GM21526 (cell line): ENCODE data around the gene LACTBL1.
"Not testable (repeated sequence)": the region's sequence is repeated elsewhere in the genome, so short reads cannot be mapped to it uniquely, and the experiment has no call there.

Experiments used
- ATAC-seq: cut with Tn5 transposase; IDR thresholded peaks from one replicate; pipeline ENCODE4 v1.9.1; 2021; ENCODE audit warnings: moderate library complexity; ENCODE audit not compliant: unreplicated experiment, low FRiP score

Gene LACTBL1

DNA sequence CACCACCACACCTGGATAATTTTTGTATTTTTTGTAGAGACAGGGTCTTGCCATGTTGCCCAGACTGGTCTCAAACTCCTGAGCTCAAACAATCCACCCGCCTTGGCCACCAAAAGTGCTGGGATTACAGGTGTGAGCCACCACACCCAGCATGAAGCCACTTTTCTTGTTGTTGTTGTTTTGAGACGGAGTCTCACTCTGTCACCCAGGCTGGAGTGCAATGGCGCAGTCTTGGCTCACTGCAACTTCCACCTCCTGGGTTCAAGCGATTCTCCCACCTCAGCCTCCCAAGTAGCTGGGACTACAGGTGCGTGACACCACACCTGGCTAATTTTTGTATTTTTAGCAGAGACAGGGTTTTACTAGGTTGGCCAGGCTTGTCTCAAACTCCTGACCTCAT is 27.5 kb downstream of the LACTBL1 start:
- ATAC-seq, result not testable (repeated sequence)

DNA sequence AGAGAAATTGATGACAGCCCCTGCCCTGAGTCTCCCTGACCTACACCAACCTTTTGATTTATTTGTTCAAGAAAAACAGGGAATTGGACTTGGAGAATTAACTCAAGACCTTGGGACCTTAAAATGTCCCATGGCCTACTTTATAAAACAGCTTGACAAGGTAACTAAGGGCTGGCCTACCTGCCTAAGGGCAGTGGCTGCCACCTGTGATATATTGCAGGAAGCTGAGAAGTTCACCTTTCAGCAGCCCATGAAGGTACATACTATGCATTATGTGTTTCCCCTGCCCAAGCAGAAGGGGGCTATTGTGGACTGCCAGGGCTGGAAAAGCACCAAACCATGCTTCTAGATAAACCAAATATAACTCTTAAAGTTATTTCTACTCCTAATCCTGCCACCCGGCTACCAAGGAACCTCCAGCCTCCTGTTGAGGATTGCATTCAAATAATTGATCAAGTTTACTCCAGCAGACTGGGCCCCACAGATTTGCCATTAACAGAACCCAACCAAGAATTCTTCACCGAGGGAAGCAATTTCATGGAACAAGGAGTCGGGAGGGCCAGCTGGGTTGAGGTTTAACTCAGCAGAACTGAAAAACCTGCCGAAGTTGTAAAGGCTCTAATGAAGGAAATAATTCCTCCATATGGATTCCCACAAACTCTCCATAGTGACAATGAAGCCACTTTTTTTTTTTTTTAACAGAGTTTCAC is 28.2 kb downstream of the LACTBL1 start:
- no peak for ATAC-seq

- no peak for ATAC-seq
These were observed 31.4 kb downstream of the LACTBL1 start for GRCh38 chr1:22941257-22941656.

DNA sequence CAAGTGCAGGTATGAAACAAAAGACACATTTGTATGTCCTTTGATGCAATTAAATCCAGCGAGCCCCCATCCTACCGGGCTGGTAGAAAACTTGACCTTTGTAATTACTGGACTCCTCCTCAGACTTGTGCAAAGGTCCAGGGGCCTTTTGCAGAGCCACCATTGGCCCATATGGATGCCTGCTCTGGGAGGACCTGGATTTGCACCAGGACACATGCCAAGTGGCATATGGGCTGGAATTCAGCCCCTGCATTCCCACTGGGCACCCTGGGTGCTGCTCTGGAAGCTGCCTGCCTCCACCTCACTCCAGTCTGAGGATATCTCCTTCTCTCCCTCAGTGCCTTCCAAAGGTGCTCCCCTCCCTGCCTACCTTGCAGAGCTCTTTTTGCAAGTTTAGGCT is 36.0 kb downstream of the LACTBL1 start:
- ATAC-seq, result no peak

GRCh38 chr1:22935433-22935832 is 37.2 kb downstream of the LACTBL1 start:
- no peak for ATAC-seq

- ATAC-seq, result no peak
These were observed 39.7 kb downstream of the LACTBL1 start for GRCh38 chr1:22932803-22933470.

DNA sequence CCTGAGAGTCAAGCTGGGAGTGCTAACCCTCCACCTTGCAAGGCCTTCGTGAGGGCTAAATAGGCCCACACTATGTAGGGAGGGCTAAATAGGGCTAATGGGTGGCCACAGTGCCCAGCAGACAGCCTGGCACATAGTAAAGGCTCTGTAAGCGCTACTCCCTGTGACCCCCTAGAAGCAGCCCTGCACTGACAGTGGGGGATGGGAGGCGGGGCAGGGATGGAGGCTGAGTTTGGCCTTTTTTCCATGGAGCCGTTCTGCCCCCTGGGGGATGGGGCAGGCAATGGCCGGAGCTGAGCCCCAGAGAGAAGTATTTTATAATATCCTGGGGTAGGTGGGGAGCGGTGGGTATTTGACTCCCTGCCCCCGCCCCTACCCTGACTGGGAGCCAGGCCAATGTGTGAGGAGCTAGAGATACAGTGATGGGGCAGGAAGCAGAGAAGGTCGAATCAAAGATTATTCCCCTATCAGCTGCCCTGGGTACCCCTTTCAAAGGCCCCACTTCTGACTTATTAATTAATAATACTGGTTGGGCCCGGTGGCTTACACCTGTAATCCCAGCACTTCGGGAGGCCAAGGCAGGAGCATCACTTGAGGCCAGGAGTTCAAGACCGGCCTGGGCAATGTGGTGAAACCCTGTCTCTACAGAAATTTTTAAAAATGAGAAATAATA is 42.3 kb downstream of the LACTBL1 start:
- ATAC-seq, result no peak

- ATAC-seq, result no peak
These were observed 47.6 kb downstream of the LACTBL1 start for GRCh38 chr1:22925111-22925510.

DNA sequence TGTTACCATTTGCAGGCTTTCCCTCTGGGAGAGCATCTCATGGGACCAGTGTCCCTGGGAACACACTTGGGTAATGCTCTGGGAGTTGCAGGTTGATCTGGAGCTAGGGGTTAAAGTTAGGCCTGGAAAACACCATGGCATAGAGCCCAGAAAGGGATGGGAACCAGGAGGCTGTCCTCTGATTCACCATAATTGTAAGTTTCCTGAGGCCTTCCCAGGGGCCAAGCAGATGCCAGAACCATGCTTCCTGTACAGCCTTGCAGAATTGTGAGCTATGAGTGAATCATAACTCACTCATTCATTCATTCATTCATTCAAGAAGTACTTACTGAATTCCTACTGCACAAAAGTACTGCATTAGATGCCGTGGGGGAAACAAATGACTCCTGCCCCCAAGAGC is 50.0 kb downstream of the LACTBL1 start:
- no peak for ATAC-seq

DNA sequence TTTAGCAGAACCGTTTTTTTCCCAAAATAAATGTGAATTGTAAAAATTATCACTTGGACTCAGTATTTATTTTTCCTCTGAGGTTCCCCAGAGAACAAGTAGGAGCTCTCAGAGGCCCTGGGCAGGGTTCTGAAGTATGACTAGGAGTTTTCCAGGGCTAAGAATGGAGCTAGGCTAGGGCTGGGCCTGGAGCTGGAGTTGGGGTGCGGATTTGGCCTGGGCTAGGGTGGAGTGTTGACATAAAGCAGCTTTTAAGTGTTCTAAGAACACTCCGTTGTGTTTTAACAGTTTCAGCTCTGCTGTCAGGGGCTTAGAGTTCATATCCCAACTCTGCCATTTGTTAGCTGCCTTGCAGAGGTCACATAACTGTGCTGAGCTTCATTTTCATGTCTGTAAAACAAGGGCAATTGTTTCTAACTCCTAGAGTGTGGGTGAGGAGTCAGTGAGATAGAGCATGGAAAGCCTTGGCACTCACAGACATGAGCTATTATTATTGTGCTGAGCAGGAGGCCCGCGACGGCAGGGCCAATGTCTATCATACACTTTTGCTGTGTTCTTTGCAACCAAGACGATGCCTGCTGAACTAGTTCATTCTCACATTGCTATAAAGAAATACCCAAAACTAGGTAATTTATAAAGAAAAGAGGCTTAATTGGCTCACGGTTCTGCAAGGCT is 51.1 kb downstream of the LACTBL1 start:
- ATAC-seq, result no peak

GRCh38 chr1:22920734-22921451 is 51.8 kb downstream of the LACTBL1 start:
- ATAC-seq, result no peak

- ATAC-seq, result no peak
These were observed 52.5 kb downstream of the LACTBL1 start for GRCh38 chr1:22920026-22920733.

DNA sequence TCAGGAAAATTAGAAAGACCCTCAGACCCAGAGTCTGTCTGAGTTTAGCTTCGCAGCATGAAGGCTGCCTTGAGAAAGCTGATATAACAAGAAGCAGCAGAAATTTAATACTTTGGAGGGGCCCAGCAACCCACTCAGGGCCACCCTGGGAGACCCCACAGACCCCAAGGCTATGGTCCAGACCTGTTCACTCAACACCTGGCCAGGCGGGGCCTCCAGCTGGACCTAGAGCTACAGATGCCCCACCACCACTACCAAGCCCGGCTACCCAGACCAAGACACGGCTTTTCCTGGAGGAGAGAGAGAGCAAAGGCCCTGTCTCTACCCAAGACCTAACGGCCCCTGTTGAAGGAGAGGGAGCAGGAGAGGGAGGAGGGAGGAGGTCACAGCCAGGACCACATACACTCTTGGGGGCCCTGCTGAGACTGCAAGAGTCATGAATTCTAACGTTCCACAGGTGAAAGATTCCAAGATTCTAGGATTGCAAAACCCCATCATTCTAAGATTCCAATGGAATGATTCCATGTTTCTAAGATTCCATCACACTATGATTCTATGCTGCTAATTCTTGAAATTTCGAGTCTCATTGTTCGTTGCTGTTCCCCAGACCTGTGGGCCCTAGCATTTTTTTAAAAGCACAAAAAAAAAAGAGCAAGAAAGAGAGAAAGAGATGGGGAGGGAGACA is 53.2 kb downstream of the LACTBL1 start:
- no peak for ATAC-seq

GRCh38 chr1:22918644-22919043 is 54.0 kb downstream of the LACTBL1 start:
- ATAC-seq, result no peak

- no peak for ATAC-seq
These were observed 54.7 kb downstream of the LACTBL1 start for GRCh38 chr1:22917989-22918388.

GRCh38 chr1:22916471-22916820 is 56.2 kb downstream of the LACTBL1 start:
- no peak for ATAC-seq

DNA sequence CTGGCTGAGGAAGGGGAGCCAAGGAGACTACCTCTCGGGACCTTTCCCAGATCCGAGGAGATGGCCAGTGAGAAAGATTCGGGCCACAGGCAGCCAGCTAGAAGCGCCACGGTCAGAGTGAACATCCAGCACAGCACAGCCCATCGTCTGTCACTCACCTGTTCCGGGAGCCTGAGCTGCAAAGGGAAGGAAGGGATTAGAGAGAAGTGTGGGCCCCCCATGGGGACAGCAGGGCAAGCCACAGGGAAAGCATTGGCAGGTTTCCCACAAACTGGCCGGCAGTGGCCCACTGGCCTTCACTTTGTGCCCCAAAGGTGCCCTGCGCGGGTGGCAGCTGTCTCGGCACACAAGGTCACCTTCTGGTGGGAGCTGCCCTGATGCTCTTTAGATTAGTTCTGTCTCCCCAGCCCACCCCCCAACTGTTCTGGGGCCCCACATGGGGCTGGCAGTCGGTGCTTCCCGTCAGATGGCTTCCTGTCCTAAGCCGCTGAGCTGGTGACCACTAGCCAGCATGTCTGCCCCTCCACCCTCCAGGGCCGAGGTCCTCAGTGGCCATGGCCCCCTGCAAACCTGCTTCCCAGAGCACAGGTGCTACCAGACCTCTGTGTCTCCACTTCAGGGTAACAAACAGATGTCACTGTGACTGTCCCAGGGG is 56.7 kb downstream of the LACTBL1 start:
- no peak for ATAC-seq

GRCh38 chr1:22915231-22915630 is 57.4 kb downstream of the LACTBL1 start:
- no peak for ATAC-seq

DNA sequence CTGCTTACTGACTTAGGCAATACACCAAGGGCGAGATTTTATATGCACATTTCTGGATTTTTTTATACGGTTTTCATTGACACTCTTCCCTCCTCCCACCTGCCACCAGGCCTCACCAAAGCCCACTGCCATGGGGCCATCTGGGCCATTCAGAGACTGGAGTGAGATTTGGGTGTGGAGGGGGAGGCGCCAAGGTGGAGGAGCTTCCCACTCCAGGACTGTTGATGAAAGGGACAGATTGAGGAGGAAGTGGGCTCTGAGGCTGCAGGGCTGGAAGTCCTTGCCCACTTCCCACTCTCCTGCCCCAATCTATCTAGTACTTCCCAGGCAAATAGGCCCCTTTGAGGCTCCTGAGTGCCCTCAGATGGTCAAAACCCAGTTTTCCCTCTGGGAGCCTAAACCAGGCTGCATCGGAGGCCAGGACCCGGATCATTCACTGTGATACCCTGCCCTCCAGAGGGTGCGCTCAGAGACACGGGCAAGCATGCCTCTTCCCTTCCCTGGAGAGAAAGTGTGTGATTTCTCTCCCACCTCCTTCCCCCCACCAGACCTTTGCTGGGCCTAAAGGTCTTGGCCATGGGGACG is 57.9 kb downstream of the LACTBL1 start:
- ATAC-seq, result no peak
